Transverse colon (tissue), 3 donors: ENCODE data around the gene LGALS9C.
"Not testable (repeated sequence)": the region's sequence is repeated elsewhere in the genome, so short reads cannot be mapped to it uniquely, and the experiment has no call there.

Experiments
- CTCF ChIP-seq, 5 experiments: fragments of 200-600 bp in 3 of 5; fragments of 450-650 bp in 2 of 5; sonication (generic) in 3 of 5; IDR thresholded peaks; 1 replicate in 2 of 5; 2 replicates in 3 of 5; pipeline ENCODE4 v1.5.1; 2016 to 2017; ENCODE audit warnings: antibody characterized with exemption in 5 of 5, inconsistent platforms in 3 of 5, mild to moderate bottlenecking in 2 of 5, moderate library complexity in 1 of 5
- POLR2A ChIP-seq: fragments of 450-650 bp; IDR thresholded peaks from one replicate; pipeline ENCODE4 v1.6.1; 2016; ENCODE audit warnings: antibody characterized with exemption, mild to moderate bottlenecking, moderate library complexity

- TF ChIP-seq CTCF (IDR thresholded peaks at IDR 0.05); POLR2A: not testable (repeated sequence)
Observed at GRCh38 chr17:18488622-18489021, 12.0 kb downstream of the LGALS9C start.
